HG03457 (cell line): ENCODE results near the gene ASTN1.
"Not testable (repeated sequence)": the region's sequence is repeated elsewhere in the genome, so short reads cannot be mapped to it uniquely, and the experiment has no call there.

Source experiments
- ATAC-seq: cut with Tn5 transposase; IDR thresholded peaks from one replicate; pipeline ENCODE4 v1.9.1; 2021; ENCODE audit warnings: moderate number of reproducible peaks; ENCODE audit not compliant: unreplicated experiment

The ASTN1 gene

GRCh38 chr1:177116941-177117340, 47.6 kb downstream of the ASTN1 start:
- ATAC-seq, result no peak

GRCh38 chr1:177106614-177107365, 57.7 kb downstream of the ASTN1 start:
- no peak for ATAC-seq

GRCh38 chr1:177106196-177106595, 58.3 kb downstream of the ASTN1 start:
- ATAC-seq, result no peak

- ATAC-seq, result no peak
Observed at GRCh38 chr1:177103005-177103852, 61.3 kb downstream of the ASTN1 start.

- no peak for ATAC-seq
Observed at GRCh38 chr1:177092001-177092400, 72.5 kb downstream of the ASTN1 start.

GRCh38 chr1:177091040-177091439, 73.5 kb downstream of the ASTN1 start:
- ATAC-seq, result no peak

- no peak for ATAC-seq
Observed at GRCh38 chr1:177088966-177089365, 75.5 kb downstream of the ASTN1 start.

- ATAC-seq, result no peak
Observed at GRCh38 chr1:177082855-177083693, 81.4 kb downstream of the ASTN1 start.

GRCh38 chr1:177080564-177080963, 83.9 kb downstream of the ASTN1 start:
- ATAC-seq, result no peak

- no peak for ATAC-seq
Observed at GRCh38 chr1:177077734-177078499, 86.6 kb downstream of the ASTN1 start.

GRCh38 chr1:177077006-177077405, 87.5 kb downstream of the ASTN1 start:
- ATAC-seq, result no peak

- ATAC-seq, result not testable (repeated sequence)
Observed at GRCh38 chr1:177074811-177075210, 89.7 kb downstream of the ASTN1 start.

GRCh38 chr1:177069490-177069889, 95.0 kb downstream of the ASTN1 start:
- ATAC-seq, result no peak

GRCh38 chr1:177067752-177068410, 96.6 kb downstream of the ASTN1 start:
- no peak for ATAC-seq

GRCh38 chr1:177065430-177065829, 99.1 kb downstream of the ASTN1 start:
- no peak for ATAC-seq

GRCh38 chr1:177063648-177064047, 100.9 kb downstream of the ASTN1 start:
- no peak for ATAC-seq

- ATAC-seq, result no peak
Observed at GRCh38 chr1:177054542-177054941, 110.0 kb downstream of the ASTN1 start.

GRCh38 chr1:177053648-177054047, 110.9 kb downstream of the ASTN1 start:
- ATAC-seq, result no peak

GRCh38 chr1:177048314-177049069, 116.0 kb downstream of the ASTN1 start:
- ATAC-seq, result no peak
